ENCODE data around the gene CATSPERZ. TPM values are rescaled to one million over a fixed set of nuclear protein-coding genes. Genes with fewer than 3 reads are reported as not detected.
A peak's percentile ranks its signal among the peaks of the same experiment; 100 is the strongest.

CATSPERZ gene
- total and polyA plus RNA-seq, 9 of the 15 experiments (the other 6 are each of a cell fraction or from before 2014, with no cell fraction given), result 0.86 to 8.5 (median 3.5) TPM

- TF ChIP-seq, protein P1, sequence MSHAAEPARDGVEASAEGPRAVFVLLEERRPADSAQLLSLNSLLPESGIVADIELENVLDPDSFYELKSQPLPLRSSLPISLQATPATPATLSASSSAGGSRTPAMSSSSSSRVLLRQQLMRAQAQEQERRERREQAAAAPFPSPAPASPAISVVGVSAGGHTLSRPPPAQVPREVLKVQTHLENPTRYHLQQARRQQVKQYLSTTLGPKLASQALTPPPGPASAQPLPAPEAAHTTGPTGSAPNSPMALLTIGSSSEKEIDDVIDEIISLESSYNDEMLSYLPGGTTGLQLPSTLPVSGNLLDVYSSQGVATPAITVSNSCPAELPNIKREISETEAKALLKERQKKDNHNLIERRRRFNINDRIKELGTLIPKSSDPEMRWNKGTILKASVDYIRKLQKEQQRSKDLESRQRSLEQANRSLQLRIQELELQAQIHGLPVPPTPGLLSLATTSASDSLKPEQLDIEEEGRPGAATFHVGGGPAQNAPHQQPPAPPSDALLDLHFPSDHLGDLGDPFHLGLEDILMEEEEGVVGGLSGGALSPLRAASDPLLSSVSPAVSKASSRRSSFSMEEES (CRISPR knock-in tag; IDR thresholded peaks at IDR 0.05), result no peak
- TF ChIP-seq, protein P2, sequence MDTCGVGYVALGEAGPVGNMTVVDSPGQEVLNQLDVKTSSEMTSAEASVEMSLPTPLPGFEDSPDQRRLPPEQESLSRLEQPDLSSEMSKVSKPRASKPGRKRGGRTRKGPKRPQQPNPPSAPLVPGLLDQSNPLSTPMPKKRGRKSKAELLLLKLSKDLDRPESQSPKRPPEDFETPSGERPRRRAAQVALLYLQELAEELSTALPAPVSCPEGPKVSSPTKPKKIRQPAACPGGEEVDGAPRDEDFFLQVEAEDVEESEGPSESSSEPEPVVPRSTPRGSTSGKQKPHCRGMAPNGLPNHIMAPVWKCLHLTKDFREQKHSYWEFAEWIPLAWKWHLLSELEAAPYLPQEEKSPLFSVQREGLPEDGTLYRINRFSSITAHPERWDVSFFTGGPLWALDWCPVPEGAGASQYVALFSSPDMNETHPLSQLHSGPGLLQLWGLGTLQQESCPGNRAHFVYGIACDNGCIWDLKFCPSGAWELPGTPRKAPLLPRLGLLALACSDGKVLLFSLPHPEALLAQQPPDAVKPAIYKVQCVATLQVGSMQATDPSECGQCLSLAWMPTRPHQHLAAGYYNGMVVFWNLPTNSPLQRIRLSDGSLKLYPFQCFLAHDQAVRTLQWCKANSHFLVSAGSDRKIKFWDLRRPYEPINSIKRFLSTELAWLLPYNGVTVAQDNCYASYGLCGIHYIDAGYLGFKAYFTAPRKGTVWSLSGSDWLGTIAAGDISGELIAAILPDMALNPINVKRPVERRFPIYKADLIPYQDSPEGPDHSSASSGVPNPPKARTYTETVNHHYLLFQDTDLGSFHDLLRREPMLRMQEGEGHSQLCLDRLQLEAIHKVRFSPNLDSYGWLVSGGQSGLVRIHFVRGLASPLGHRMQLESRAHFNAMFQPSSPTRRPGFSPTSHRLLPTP (IDR thresholded peaks at IDR 0.05; ENCODE audit: borderline replicate concordance, extremely low read depth, insufficient read length), result no peak
- TF ChIP-seq FIP1L1 (IDR thresholded peaks at IDR 0.05; ENCODE audit: low read depth, low read length, poor library complexity, severe bottlenecking), result peak; percentile 3
- no peak for TF ChIP-seq NEUROD1 (IDR thresholded peaks at IDR 0.05; ENCODE audit: borderline replicate concordance, low read depth, low read length, partially characterized antibody)
- TF ChIP-seq HSF4 (CRISPR knock-in tag; IDR thresholded peaks at IDR 0.05; ENCODE audit: borderline replicate concordance), result no peak
- no peak for TF ChIP-seq EZH2 (IDR thresholded peaks at IDR 0.05; ENCODE audit: borderline replicate concordance, low read depth, low read length)
- TF ChIP-seq CHD2 (IDR thresholded peaks at IDR 0.05; ENCODE audit: low read depth, low read length), result no peak
- TF ChIP-seq TAL1 (IDR thresholded peaks at IDR 0.05), result no peak
- no peak for TF ChIP-seq ZNF57 (CRISPR knock-in tag; IDR thresholded peaks at IDR 0.05)
- TF ChIP-seq FOS (IDR thresholded peaks at IDR 0.05; ENCODE audit: extremely low read depth, insufficient read length), result no peak
- no peak for TF ChIP-seq ZNF175 (CRISPR knock-in tag; IDR thresholded peaks at IDR 0.05; ENCODE audit: low read depth)
- TF ChIP-seq IRF2 (CRISPR knock-in tag; IDR thresholded peaks at IDR 0.05), result no peak
- TF ChIP-seq, protein P3, sequence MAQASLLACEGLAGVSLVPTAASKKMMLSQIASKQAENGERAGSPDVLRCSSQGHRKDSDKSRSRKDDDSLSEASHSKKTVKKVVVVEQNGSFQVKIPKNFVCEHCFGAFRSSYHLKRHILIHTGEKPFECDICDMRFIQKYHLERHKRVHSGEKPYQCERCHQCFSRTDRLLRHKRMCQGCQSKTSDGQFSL (CRISPR knock-in tag; IDR thresholded peaks at IDR 0.05), result no peak
- TF ChIP-seq, protein P3 (tag; IDR thresholded peaks at IDR 0.05), result no peak; a peak in 1 of 4 replicates
- TF ChIP-seq NCOA6 (IDR thresholded peaks at IDR 0.05), result no peak
- peak; percentile 76; the same call in 1 of the 2 replicates for TF ChIP-seq THAP12 (CRISPR knock-in tag; IDR thresholded peaks at IDR 0.05)
These were observed 49.0 kb upstream of the CATSPERZ start, which contains the start of gene PLCB3 (continued) for GRCh38 chr11:64251016-64251752.
